B cell (primary cell): ENCODE measurements around the gene RPTOR. TPM values are rescaled to one million over a fixed set of nuclear protein-coding genes. Genes with fewer than 3 reads are reported as not detected.

Experiments
- ATAC-seq: fragments of 200-7000 bp; cut with Tn5 transposase; one replicate; pipeline ENCODE4 v1.10.0; 2021; ENCODE audit warnings: low read depth, mild to moderate bottlenecking, moderate number of reproducible peaks, moderate library complexity
- CTCF ChIA-PET: fragments of 350-600 bp; sonication (Branson Sonifier 250); formaldehyde crosslinking; loops from one replicate; lab custom pipeline; 2021; ENCODE audit warnings: antibody characterized with exemption, inconsistent platforms; lab: Charles Lee
- POLR2A ChIA-PET: fragments of 350-600 bp; sonication (Branson Sonifier 250); formaldehyde crosslinking; loops from one replicate; lab custom pipeline; 2021; ENCODE audit warnings: antibody characterized with exemption; lab: Charles Lee
- DNase-seq: peaks from one replicate; pipeline ENCODE4 v3.0.0; 2013
- H2AFZ ChIP-seq: 2 replicates; pipeline ENCODE4 v1.6.1; 2012; ENCODE audit warnings: mild to moderate bottlenecking, low read depth, low read length; ENCODE audit not compliant: insufficient read depth, poor library complexity, severe bottlenecking
- H3K27ac ChIP-seq, 2 donors: 1 replicate in 1 of 2; 2 replicates in 1 of 2; pipeline ENCODE4 v1.5.1; 2012 to 2013; ENCODE audit warnings: low read length in 2 of 2, mild to moderate bottlenecking in 2 of 2, moderate library complexity in 1 of 2
- H3K27me3 ChIP-seq, 4 experiments: fragments of 200-600 bp in 1 of 4; sonication (generic) in 1 of 4; replicated peaks in 1 of 4; 1 replicate in 2 of 4; 2 replicates in 2 of 4; pipeline versions ENCODE4 v1.6.1 to v1.7.0; 2013 to 2016; ENCODE audit warnings: low read length in 3 of 4, mild to moderate bottlenecking in 2 of 4, mixed read lengths in 1 of 4, moderate library complexity in 1 of 4; ENCODE audit not compliant: insufficient read depth in 4 of 4, control insufficient read depth in 3 of 4; ENCODE audit errors: control extremely low read depth in 1 of 4
- H3K36me3 ChIP-seq, 2 experiments: replicated peaks in 1 of 2; 1 replicate in 1 of 2; 2 replicates in 1 of 2; pipeline versions ENCODE4 v1.6.1 to v1.7.1; 2013; ENCODE audit warnings: low read length in 1 of 2; ENCODE audit not compliant: insufficient read depth in 2 of 2, control insufficient read depth in 1 of 2; ENCODE audit errors: control extremely low read depth in 1 of 2, extremely low read depth in 1 of 2
- H3K4me1 ChIP-seq, 2 donors: fragments of 200-600 bp in 1 of 2; sonication (generic) in 1 of 2; 1 replicate in 1 of 2; 2 replicates in 1 of 2; pipeline versions ENCODE4 v1.5.1 to v1.6.1; 2013 to 2017; ENCODE audit warnings: low read length in 2 of 2; ENCODE audit not compliant: control insufficient read depth in 2 of 2, insufficient read depth in 2 of 2
- H3K4me2 ChIP-seq: replicated peaks from 2 replicates; pipeline ENCODE3; 2012; ENCODE audit warnings: mild to moderate bottlenecking, low read depth, low read length; ENCODE audit not compliant: poor library complexity, severe bottlenecking
- H3K4me3 ChIP-seq, 5 experiments: fragments of 200-600 bp in 1 of 5; sonication (generic) in 1 of 5; 1 replicate in 3 of 5; 2 replicates in 2 of 5; pipeline versions ENCODE4 v1.5.1 to v1.7.0; 2011 to 2016; ENCODE audit warnings: low read length in 4 of 5, mild to moderate bottlenecking in 4 of 5, low read depth in 2 of 5, control low read depth in 1 of 5, moderate library complexity in 1 of 5; ENCODE audit not compliant: insufficient read depth in 1 of 5; ENCODE audit errors: control extremely low read depth in 1 of 5, extremely low read depth in 1 of 5
- H3K79me2 ChIP-seq: fragments of 200-600 bp; sonication (generic); one replicate; pipeline ENCODE4 v1.6.0; 2016; ENCODE audit warnings: low read length; ENCODE audit not compliant: control insufficient read depth, insufficient read depth
- H3K9ac ChIP-seq: fragments of 200-600 bp; sonication (generic); 2 replicates; pipeline ENCODE4 v1.6.1; 2017; ENCODE audit warnings: mild to moderate bottlenecking, low read length, moderate library complexity
- H3K9me3 ChIP-seq, 3 donors: one replicate each; pipeline versions ENCODE4 v1.6.1 to v1.7.1; 2013; ENCODE audit warnings: low read length in 2 of 3; ENCODE audit not compliant: control insufficient read depth in 2 of 3, insufficient read depth in 1 of 3; ENCODE audit errors: control extremely low read depth in 1 of 3
- H4K20me1 ChIP-seq: 2 replicates; pipeline ENCODE4 v1.6.0; 2012; ENCODE audit warnings: mild to moderate bottlenecking, low read length; ENCODE audit not compliant: insufficient read depth, control insufficient read depth, poor library complexity, severe bottlenecking
- H3K27ac Mint-ChIP-seq: one replicate; pipeline ENCODE4 v1.8.0; 2021; ENCODE audit warnings: mixed read lengths
- H3K27me3 Mint-ChIP-seq: one replicate; pipeline ENCODE4 v1.8.0; 2021; ENCODE audit warnings: mixed read lengths
- H3K4me1 Mint-ChIP-seq: one replicate; pipeline ENCODE4 v1.8.0; 2021; ENCODE audit warnings: mixed read lengths
- H3K4me3 Mint-ChIP-seq: one replicate; pipeline ENCODE4 v1.8.0; 2021; ENCODE audit warnings: mixed read lengths
- H3K9me3 Mint-ChIP-seq: one replicate; pipeline ENCODE4 v1.8.0; 2022; ENCODE audit warnings: mixed read lengths; ENCODE audit not compliant: insufficient read depth
- CTCF ChIP-seq: fragments of 200-600 bp; IDR thresholded peaks from one replicate; pipeline ENCODE4 v1.8.0; 2022; ENCODE audit warnings: antibody characterized with exemption, mild to moderate bottlenecking
- EZH2 ChIP-seq: IDR thresholded peaks from 2 replicates; pipeline ENCODE4 v1.6.1; 2012; ENCODE audit warnings: borderline replicate concordance, low read depth, mild to moderate bottlenecking, moderate library complexity, low read length; ENCODE audit not compliant: insufficient read depth, poor library complexity, severe bottlenecking
- WGBS: methylation state at CpG from one replicate; pipeline ENCODE4 v1.1.5; 2013; ENCODE audit warnings: missing lambda C conversion rate; ENCODE audit not compliant: insufficient coverage; 5-methylcytosine and 5-hydroxymethylcytosine counted together
- intact Hi-C: fragments of 100-400 bp; cut with micrococcal nuclease; formaldehyde crosslinking; loops from one replicate; pipeline ENCODE4 v1.10.0; 2022
- polyA plus RNA-seq: library from polyadenylated mRNA; depleted of rRNA; stranded (reverse); fragments of >200 nt; gene quantifications from 2 replicates; pipeline ENCODE4 v1.2.3, GENCODE V29; 2012
- total RNA-seq, 2 donors: library from RNA; stranded (reverse); fragments of 120-200 nt in 1 of 2; gene quantifications; 1 replicate in 1 of 2; 2 replicates in 1 of 2; pipeline versions ENCODE4 v1.2.3 to v1.2.4, GENCODE V29; 2013 to 2022

RPTOR gene
- total and polyA plus RNA-seq, 2 donors (not counting 1 experiment from before 2014, with no cell fraction given) = 13.4 to 58.8 TPM

- Mint-ChIP-seq H3K4me1 (peaks cover 40% of the 10 kb centered on the region), H3K9me3 (no peaks in the 10 kb centered on the region), H3K27ac (no peak overlapping the region), H3K27me3 (no peaks in the 10 kb centered on the region), H3K4me3 (no peak overlapping the region)
- POLR2A ChIA-PET = no interaction called here
- TF ChIP-seq CTCF = no peak
- no peak for TF ChIP-seq EZH2
- ATAC-seq = no peak
- H4K20me1 ChIP-seq = no peaks in the 10 kb centered on the region
- WGBS = 94% methylated on average over 2 of the region's 2 CpGs
- no peak overlapping the region for H3K4me3 ChIP-seq
- H3K9me3 ChIP-seq = no peaks in the 10 kb centered on the region
- CTCF ChIA-PET = interaction anchor here (1.0 to 1.4 kb wide), 2 partner anchors 14 to 39 kb away, joined by 3 to 4 read pairs; no protein-coding TSS in a partner anchor
- no peak for DNase-seq
- no peak overlapping the region for H3K9ac ChIP-seq
- H3K4me1 ChIP-seq = peaks cover 39 to 40% of the 10 kb centered on the region in 2 donors
- no peaks in the 10 kb centered on the region for H3K27me3 ChIP-seq
- peaks cover 0 to 20% of the 10 kb centered on the region in 2 experiments for H3K36me3 ChIP-seq
- intact Hi-C loops = no loop called here
- no peak overlapping the region for H3K4me2 ChIP-seq
- H3K27ac ChIP-seq = no peak overlapping the region
- H3K79me2 ChIP-seq = no peaks in the 10 kb centered on the region
- no peak overlapping the region for H2AFZ ChIP-seq
Measured at GRCh38 chr17:80775863-80776262, 231.2 kb downstream of the RPTOR start.

GRCh38 chr17:80777274-80777673 lies 232.6 kb downstream of the RPTOR start:
- no peak overlapping the region for H3K4me2 ChIP-seq
- no peak overlapping the region for H3K27ac Mint-ChIP-seq
- no peak overlapping the region for H3K27ac ChIP-seq
- no peaks in the 10 kb centered on the region for H3K9me3 ChIP-seq
- H3K9me3 Mint-ChIP-seq = no peaks in the 10 kb centered on the region
- ChIA-PET CTCF (no interaction called here), POLR2A (no interaction called here)
- no peaks in the 10 kb centered on the region for H3K79me2 ChIP-seq
- TF ChIP-seq CTCF (no peak), EZH2 (no peak)
- 100% methylated on average over 5 of the region's 6 CpGs for WGBS
- intact Hi-C loops = no loop called here
- peaks cover 45% of the 10 kb centered on the region for H3K4me1 Mint-ChIP-seq
- H3K4me1 ChIP-seq = peaks cover 41 to 54% of the 10 kb centered on the region in 2 donors
- H4K20me1 ChIP-seq = no peaks in the 10 kb centered on the region
- no peaks in the 10 kb centered on the region for H3K27me3 ChIP-seq
- H3K36me3 ChIP-seq = peaks cover 0 to 18% of the 10 kb centered on the region in 2 experiments
- H3K4me3 ChIP-seq = no peak overlapping the region
- ATAC-seq (no peak), DNase-seq (no peak)
- H2AFZ ChIP-seq = no peak overlapping the region
- no peak overlapping the region for H3K4me3 Mint-ChIP-seq
- H3K27me3 Mint-ChIP-seq = no peaks in the 10 kb centered on the region
- H3K9ac ChIP-seq = no peak overlapping the region
